Stimulated activated naive CD8-positive, alpha-beta T cell treated with anti-CD3 and anti-CD28 coated beads, Interleukin-15, amount 100 ng/mL, for 72 hours (primary cell): ENCODE measurements around the gene CDC25B.

Experiments
- ATAC-seq: fragments of 150-1000 bp; cut with Tn5 transposase; 2 replicates; pipeline ENCODE4 v1.10.0; 2021; ENCODE audit warnings: mild to moderate bottlenecking, moderate library complexity
- DNase-seq, 2 donors: peaks; one replicate each; pipeline ENCODE4 v3.0.0; 2021 to 2022
- H3K27ac Mint-ChIP-seq, 2 donors: one replicate each; pipeline ENCODE4 v1.8.0; 2022; ENCODE audit warnings: mild to moderate bottlenecking in 2 of 2, mixed read lengths in 2 of 2, moderate library complexity in 2 of 2
- H3K27me3 Mint-ChIP-seq: one replicate; pipeline ENCODE4 v1.8.0; 2022; ENCODE audit warnings: mixed read lengths
- H3K4me1 Mint-ChIP-seq: one replicate; pipeline ENCODE4 v1.8.0; 2022; ENCODE audit warnings: mild to moderate bottlenecking, mixed read lengths
- H3K4me3 Mint-ChIP-seq, 2 donors: one replicate each; pipeline ENCODE4 v1.8.0; 2022; ENCODE audit warnings: mild to moderate bottlenecking in 2 of 2, mixed read lengths in 2 of 2, moderate library complexity in 1 of 2
- H3K9me3 Mint-ChIP-seq, 2 donors: one replicate each; pipeline ENCODE4 v1.8.0; 2022; ENCODE audit warnings: mixed read lengths in 2 of 2

The CDC25B gene

DNA sequence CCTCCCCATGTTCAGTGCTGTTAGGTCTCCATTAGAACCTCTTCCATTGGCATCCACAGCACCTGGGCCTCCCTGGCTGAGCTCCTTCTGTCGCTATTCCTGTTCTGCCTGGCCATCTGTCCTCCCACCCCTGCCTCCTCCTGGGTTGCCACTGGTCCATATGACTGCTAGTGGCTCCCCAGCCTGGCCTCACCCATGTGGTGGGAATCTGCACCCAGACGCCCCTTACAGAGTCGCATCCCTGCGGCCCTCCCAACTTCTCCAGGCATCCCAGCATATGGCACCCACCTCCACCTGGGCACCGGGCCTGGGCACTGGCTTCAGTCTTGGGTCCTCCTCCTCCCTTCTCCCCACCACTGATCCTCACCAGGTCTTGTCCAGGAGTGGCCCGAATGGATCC, 7.7 kb downstream of the CDC25B start:
- H3K4me1 Mint-ChIP-seq = peaks cover 73% of the 10 kb centered on the region
- no peaks in the 10 kb centered on the region for H3K9me3 Mint-ChIP-seq
- H3K27me3 Mint-ChIP-seq = no peaks in the 10 kb centered on the region
- H3K4me3 Mint-ChIP-seq = no peak overlapping the region
- peak overlapping the region in 1 of 2 donors; percentile 82 for H3K27ac Mint-ChIP-seq
- ATAC-seq (no peak), DNase-seq (no peak)

DNA sequence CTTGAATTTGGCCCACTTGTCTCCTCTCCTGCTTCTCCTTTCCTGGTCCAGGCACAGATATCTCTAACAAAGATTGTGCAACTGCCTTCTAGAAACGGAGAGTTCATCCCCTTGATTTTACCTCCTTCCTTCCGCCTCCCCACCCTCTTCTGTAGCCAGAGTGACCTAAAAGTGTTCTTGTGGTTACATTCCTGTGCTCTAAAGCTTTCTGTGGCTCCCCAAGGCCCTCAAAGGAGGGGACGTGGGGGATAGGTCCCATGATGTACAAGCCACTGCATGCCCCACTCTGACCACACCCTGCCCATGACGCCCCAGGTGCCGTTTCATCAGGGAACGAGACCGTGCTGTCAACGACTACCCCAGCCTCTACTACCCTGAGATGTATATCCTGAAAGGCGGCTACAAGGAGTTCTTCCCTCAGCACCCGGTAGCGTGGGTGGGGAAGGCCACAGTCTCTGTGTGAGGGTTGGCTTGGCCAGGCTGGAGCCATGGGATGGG, 8.2 kb downstream of the CDC25B start:
- H3K9me3 Mint-ChIP-seq = no peaks in the 10 kb centered on the region
- no peak overlapping the region for H3K4me3 Mint-ChIP-seq
- peaks cover 69% of the 10 kb centered on the region for H3K4me1 Mint-ChIP-seq
- no peaks in the 10 kb centered on the region for H3K27me3 Mint-ChIP-seq
- peak overlapping the region in 1 of 2 donors; percentile 82 for H3K27ac Mint-ChIP-seq
- DNase-seq (no peak), ATAC-seq (no peak)

DNA sequence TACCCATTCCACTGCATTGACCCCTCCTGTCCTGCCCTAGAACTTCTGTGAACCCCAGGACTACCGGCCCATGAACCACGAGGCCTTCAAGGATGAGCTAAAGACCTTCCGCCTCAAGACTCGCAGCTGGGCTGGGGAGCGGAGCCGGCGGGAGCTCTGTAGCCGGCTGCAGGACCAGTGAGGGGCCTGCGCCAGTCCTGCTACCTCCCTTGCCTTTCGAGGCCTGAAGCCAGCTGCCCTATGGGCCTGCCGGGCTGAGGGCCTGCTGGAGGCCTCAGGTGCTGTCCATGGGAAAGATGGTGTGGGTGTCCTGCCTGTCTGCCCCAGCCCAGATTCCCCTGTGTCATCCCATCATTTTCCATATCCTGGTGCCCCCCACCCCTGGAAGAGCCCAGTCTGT, 8.7 kb downstream of the CDC25B start:
- H3K4me3 Mint-ChIP-seq = no peak overlapping the region
- no peaks in the 10 kb centered on the region for H3K9me3 Mint-ChIP-seq
- H3K27me3 Mint-ChIP-seq = no peaks in the 10 kb centered on the region
- DNase-seq (no peak), ATAC-seq (no peak)
- H3K27ac Mint-ChIP-seq = no peak overlapping the region
- peaks cover 64% of the 10 kb centered on the region for H3K4me1 Mint-ChIP-seq

DNA sequence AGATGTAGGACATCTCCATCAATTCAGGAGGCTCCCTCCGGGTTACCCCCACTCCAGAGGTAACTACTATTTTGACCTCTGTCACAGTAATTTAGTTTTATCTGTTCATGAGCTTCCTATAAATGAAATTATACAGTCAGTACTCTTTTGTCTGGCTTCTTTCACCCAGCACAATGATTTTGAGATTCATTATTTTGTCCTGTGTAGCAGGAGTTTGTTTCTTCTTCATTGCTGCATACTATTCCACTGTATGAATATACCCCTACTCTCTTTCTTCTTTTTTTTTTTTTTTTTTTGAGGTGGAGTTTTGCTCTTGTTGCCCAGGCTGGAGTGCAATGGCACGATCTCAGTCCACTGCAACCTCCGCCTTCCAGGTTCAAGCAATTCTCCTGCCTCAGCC, 12.4 kb downstream of the CDC25B start:
- Mint-ChIP-seq H3K4me3 (no peak overlapping the region), H3K9me3 (no peaks in the 10 kb centered on the region), H3K27me3 (no peaks in the 10 kb centered on the region), H3K27ac (no peak overlapping the region), H3K4me1 (peaks cover 73% of the 10 kb centered on the region)
- ATAC-seq (no peak), DNase-seq (no peak)

DNA sequence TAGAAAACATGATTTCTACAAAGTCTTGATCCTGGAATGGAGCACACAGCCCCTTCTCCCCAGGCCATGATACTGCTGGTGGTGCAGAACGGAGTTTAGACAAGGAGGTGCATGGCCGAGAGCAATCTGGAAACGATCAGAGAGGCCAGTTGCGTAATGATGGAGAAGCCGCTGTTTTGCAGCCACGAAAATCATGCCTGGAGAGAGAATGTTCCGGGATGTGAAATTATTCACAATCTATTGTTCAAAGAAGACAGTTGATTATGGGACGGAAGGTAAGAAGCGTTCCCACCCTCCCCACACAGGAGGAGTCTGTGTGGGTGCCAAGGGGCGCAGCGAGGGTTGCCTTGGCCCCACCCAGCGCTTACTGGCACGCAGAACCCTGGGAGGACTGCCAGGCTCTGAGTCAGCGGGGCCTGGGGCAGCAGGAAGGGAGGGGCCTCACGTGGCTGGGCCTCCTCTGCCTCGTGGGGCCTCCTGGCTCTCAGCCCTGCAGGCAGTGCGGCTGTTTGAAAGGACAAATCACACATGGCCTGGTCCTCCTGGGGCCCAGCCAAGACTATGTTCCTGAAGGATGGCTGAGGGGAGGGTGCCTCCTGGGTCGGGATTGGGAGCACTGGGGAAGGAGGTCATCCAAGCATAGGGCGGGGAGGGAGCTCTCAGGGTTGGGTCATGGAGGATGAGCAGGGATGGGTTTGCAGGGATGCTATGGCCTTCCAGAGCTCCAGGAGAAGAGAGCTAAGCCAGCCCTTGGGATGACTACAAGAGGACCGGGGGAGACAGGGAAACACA, 15.6 kb downstream of the CDC25B start:
- ATAC-seq (peak; percentile 89), DNase-seq (peak; percentile 88 to 91)
- Mint-ChIP-seq H3K4me1 (peaks cover 80% of the 10 kb centered on the region), H3K27ac (peak overlapping the region; percentile 92 to 95), H3K4me3 (peak overlapping the region; percentile 81 to 83), H3K9me3 (no peaks in the 10 kb centered on the region), H3K27me3 (no peaks in the 10 kb centered on the region)

DNA sequence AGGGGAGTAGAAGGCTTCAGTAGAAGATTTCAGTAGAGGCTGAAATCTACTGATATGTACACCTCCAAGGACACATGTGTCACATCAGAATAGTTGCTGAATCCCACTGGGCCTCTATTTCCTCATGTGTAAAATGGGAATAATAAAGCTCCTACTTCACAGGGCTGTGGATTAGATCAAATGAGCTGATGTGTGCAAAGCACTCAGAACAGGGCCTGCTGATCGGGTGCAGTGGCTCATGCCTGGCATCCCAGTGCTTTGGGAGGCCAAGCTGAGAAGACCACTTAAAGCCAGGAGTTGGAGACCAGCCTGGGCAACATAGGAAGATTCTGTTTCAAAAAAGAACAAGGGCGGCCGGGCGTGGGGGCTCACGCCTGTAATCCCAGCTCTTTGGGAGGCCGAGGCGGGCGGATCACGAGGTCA, 16.2 kb downstream of the CDC25B start:
- DNase-seq = no peak
- peak overlapping the region; percentile 92 to 95 for H3K27ac Mint-ChIP-seq
- H3K4me3 Mint-ChIP-seq = peak overlapping the region; percentile 81 to 83
- ATAC-seq = no peak
- H3K27me3 Mint-ChIP-seq = no peaks in the 10 kb centered on the region
- H3K4me1 Mint-ChIP-seq = peaks cover 77% of the 10 kb centered on the region
- H3K9me3 Mint-ChIP-seq = no peaks in the 10 kb centered on the region

DNA sequence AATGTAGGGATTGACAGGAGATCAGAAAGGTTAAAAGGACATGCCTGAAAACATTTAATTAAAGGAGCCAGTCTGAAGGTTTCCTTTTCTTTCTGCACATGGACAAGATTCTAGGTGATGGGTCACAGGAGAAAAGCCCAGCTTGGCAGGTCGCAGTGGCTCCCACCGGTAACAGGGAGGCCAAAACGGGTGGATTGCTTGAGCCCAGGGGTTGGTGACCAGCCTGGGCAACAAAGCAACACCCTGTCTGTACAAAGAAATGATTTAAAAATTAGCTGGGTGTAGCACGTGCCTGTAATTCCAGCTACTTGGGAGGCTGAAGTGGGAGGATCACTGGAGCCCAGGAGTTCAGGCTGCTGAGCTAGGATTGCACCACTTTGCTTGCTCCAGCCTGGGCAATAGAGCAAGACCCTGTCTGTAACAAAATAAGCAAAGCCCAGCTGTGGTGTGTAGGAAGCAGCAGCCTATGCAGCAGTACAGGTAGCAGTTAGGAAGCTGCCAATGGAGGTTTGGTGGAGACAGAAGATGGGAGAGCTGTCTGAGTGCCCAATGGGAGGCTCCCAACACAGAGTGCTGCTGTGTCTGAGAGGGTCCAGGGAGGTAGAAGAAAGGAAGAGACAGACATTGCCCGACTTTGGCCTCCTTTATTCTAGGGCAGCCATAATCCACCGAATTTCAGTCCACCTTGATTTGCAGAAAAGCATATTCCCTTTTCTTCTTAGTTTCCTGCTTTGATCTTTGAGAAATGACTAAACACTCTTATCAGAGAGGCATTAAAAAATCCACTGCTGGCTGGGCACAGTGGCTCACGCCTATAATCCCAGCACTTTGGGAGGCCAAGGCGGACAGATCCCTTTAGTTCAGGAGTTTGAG, 17.1 kb downstream of the CDC25B start:
- DNase-seq = no peak
- Mint-ChIP-seq H3K27ac (peak overlapping the region in 1 of 2 donors; percentile 80), H3K9me3 (no peaks in the 10 kb centered on the region), H3K27me3 (no peaks in the 10 kb centered on the region), H3K4me1 (peaks cover 71% of the 10 kb centered on the region), H3K4me3 (peak overlapping the region; percentile 19 to 50)
- ATAC-seq = no peak

DNA sequence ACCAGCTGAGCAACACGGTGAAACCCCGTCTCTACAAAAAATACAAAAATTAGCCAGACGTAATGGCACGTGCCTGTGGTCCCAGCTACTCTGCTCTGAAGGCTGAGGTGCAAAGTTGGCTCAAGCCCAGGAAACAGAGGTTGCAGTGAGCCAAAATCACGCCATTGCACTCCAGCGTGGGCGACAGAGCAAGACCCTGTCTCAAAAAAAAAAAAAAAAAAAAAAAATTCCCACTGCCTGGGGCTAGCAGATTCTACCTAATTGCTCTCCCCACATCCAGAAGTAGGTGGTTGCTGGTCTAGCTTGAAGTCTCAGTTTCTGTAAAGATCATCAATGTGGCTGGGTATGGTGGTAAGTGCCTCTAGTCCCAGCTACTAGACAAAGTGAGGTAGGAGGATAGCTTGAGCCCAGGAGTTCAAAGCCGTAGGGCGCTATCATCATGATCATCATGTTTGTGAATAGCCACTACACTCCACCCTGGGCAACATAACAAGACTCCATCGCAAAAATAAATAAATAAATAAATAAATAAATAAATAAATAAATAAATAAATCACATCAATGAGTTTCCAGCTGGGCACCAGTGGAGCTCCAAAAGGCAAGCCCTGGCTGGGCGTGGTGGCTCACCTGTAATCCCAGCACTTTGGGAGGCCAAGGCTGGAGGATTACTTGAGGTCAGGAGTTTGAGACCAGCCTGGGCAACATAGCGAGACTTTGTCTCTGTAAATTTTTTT, 17.9 kb downstream of the CDC25B start:
- H3K4me1 Mint-ChIP-seq = peaks cover 78% of the 10 kb centered on the region
- no peak overlapping the region for H3K27ac Mint-ChIP-seq
- H3K4me3 Mint-ChIP-seq = peak overlapping the region; percentile 12 to 50
- DNase-seq = peak; percentile 61 to 77
- no peaks in the 10 kb centered on the region for H3K27me3 Mint-ChIP-seq
- H3K9me3 Mint-ChIP-seq = no peaks in the 10 kb centered on the region
- peak; percentile 77 for ATAC-seq

DNA sequence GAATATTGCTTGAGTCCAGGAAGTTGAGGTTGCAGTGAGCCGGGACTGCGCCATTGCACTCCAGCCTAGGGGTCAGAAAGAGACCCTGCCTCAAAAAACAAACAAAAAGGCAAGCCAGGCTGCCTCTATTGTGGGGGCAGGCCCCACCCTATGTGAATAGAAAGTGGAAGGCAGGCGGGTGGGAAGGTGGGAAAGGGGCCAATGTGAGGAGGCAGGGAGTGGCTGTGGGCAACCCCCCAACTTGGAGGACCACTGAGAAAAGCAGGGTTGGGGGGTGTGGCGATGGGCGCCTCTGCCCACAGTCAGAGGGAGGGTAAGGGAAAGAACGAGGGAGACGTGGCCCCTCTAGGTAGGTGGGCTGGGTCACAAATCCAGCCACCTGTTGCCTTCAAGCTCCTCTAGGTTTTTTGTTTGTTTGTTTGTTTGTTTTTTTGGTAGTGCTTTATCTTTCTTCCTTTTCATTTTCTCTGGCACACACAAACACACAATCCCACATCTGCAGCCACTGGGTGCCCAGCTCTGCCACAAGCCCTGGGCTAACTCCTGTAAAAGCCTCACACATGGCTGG, 18.9 kb downstream of the CDC25B start:
- H3K4me1 Mint-ChIP-seq = peaks cover 84% of the 10 kb centered on the region
- no peak overlapping the region for H3K27ac Mint-ChIP-seq
- H3K27me3 Mint-ChIP-seq = no peaks in the 10 kb centered on the region
- ATAC-seq (no peak), DNase-seq (no peak)
- no peaks in the 10 kb centered on the region for H3K9me3 Mint-ChIP-seq
- peak overlapping the region in 1 of 2 donors; percentile 16 for H3K4me3 Mint-ChIP-seq

DNA sequence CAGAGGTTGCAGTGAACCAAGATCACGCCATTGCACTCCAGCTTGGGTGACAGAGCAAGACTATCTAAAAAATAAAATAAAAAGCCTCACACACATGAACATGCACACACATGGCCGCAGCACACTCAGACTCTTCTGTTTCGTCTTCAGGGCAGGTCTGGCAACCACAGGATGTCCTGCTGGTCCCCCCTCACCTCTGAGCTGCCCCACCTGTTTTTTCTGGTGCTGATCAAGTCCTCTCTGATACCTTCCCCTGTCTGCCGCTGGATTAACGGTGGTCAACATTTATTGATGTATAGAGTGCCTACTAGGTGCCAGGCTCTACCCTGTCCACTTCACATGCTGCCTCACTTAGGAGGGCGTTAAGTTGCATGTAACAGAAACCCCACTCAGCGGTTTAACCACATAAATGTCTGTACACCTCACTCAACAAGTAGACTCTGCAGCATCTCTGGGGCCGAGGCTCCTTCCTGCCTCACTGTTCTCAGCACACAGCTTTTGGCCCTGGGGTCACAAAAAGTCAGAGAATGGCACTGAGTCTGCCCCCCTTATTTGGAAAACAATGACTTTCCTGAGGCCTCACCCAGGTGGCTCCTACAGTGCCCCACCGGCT, 19.7 kb downstream of the CDC25B start:
- Mint-ChIP-seq H3K27me3 (no peaks in the 10 kb centered on the region), H3K27ac (no peak overlapping the region), H3K9me3 (no peaks in the 10 kb centered on the region), H3K4me1 (peaks cover 78% of the 10 kb centered on the region), H3K4me3 (peak overlapping the region; percentile 67 to 75)
- peak; percentile 27 for ATAC-seq
- peak; percentile 41 to 43 for DNase-seq

DNA sequence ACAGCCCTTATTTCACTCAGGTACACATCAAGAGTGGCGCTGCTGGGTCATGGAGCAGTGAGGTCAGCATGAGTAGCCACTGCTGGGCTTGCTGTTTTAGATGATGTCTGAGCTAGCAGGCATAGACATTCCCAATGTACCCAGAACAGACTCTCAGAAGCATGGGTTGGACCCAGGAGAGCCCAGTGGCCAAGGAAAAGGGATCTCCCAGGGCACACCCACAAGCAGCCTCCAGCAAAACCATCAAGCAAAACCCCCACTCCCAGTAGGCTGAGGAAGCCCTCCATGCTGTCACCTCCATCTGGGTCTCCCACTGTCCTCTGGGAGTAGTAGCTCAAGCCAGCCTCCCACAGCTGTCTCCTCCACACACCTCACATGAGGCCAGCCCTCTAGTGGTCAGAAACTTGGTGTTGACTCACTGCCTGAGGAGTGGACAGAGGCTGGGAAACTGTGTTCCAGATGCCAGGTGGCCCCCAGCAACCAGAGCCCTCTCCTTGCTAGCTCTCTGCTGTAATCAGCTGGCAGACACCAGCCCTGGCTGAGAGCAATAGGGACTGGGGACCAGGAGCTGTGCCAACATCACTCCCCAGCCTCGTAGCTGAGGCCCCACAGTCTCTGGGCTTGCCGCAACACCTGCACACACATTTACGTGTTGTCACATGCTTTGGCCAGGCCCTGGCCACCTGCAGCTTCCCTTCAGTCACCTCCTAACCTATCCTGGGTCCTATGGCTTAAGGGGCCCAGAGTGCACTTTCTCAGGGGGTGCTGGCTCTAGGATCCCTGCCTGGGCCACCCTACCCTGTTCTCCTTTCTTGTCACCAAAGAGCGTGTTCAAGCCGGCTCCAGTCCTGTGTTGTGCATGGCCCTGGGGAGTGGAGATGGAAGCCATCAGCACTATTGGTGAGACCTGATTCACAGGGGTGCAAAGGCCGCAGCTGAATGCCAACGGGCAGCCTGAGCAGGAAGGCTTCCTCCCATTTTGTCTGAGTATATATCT, 22.3 kb downstream of the CDC25B start:
- Mint-ChIP-seq H3K27ac (no peak overlapping the region), H3K4me3 (peak overlapping the region in 1 of 2 donors; percentile 26), H3K27me3 (no peaks in the 10 kb centered on the region), H3K4me1 (peaks cover 66% of the 10 kb centered on the region), H3K9me3 (no peaks in the 10 kb centered on the region)
- no peak for ATAC-seq
- DNase-seq = no peak

DNA sequence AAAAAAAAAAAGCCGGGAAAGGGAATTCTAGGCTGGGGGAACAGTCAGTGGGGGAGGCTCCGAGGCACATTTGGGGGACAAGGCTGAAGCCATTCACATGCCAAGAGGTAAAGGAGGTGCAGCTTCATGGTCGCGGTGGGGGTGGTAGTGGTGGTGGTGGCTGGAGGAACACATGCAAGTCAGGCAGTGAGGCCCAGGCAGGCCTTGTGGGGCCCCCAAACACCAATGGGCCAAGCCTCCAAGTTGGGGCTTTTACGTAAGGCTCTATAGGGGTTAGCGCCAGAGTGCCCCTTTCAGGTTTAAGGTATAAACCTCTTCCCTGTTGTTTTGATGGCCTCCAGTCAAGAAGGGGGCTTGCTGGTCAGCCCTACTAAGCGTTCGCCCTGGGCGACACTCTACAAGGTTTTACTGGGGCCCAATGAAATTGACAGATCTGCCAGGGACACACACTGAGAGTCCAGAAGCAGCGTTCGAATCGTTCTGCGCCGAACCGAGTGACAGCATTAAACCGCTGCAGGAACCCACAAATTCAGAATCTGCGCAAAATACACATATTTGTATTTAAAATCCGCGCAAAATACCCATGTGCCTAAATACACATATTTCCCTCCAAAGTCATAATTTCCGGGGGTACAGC, 23.4 kb downstream of the CDC25B start:
- Mint-ChIP-seq H3K4me1 (peaks cover 59% of the 10 kb centered on the region), H3K27ac (peak overlapping the region; percentile 97), H3K4me3 (peak overlapping the region; percentile 83 to 92), H3K9me3 (no peaks in the 10 kb centered on the region), H3K27me3 (no peaks in the 10 kb centered on the region)
- DNase-seq (peak in 1 of 2 donors; percentile 48), ATAC-seq (no peak)

DNA sequence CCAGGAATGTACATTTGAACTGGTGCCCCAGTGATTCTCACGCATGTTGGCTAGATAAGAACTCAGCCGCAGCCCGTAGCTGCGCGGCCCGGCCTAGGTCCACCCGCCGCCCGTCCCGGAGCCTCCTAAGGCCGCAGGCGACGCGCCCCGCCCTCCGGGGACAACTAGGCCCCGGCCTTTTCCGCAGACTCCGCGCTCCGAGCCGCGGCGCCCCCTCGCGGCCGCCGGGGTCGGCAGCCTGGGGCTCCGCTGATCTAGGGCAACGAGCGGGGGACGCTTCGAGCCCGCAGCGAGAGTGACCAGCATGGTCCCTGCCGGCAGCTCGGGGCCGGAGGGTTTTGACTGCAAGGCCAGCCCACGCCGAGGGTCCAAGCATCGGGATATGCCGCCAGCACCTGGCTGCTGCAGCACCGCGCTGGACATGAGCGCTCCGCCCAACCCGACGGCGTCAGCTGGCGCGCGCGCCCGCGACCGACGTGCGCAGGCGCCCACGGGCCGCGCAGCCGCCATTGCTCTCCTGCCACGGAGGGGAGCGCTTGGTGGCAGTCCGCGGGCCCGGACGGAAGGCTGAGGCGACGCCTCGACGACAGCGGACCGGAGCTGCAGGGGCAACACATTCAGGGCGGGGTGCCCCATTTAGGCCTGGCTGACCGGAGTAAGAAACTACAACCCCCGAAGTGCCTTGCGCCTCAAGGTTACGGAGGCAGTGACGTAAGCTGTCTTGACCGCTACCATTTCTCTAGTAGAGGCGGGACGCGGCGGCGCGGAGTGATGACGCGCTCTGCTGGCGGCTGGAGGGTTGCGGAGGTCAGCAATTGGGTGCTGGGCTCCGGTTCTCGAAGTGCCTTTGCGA, 24.2 kb downstream of the CDC25B start, which contains the start of gene AP5S1:
TSS of gene AP5S1 (plus strand) at position 500 of the 853 bp plus-strand sequence. CDS start 1,571 bp downstream, outside the sequence.
- Mint-ChIP-seq H3K27ac (peak within 1 kb of the TSS; percentile 97 to 100), H3K4me1 (peaks cover 51% of the 10 kb centered on the region), H3K9me3 (no peaks in the 10 kb centered on the region), H3K27me3 (no peaks in the 10 kb centered on the region), H3K4me3 (peak within 1 kb of the TSS; percentile 83 to 92)
- ATAC-seq = peak; percentile 88
- peak; percentile 93 to 94 for DNase-seq
